Natural killer cell (primary cell): Measurements from ENCODE around the gene HAGHL. TPM values are rescaled to one million over a fixed set of nuclear protein-coding genes. Genes with fewer than 3 reads are reported as not detected.

Experiments
- ATAC-seq, 3 donors: fragments of 150-1000 bp in 2 of 3; fragments of 200-7000 bp in 1 of 3; cut with Tn5 transposase; 1 replicate in 1 of 3; 2 replicates in 2 of 3; pipeline ENCODE4 v1.10.0; 2021; ENCODE audit warnings: mild to moderate bottlenecking in 2 of 3, moderate library complexity in 2 of 3
- DNase-seq, 2 donors: peaks; one replicate each; pipeline versions ENCODE4 v3.0.0 to v3.0.0-alpha.2; 2013 to 2021; ENCODE audit warnings: mixed read lengths in 1 of 2
- H3K27ac ChIP-seq: one replicate; pipeline ENCODE4 v1.5.1; 2013; ENCODE audit warnings: mild to moderate bottlenecking, low read length
- H3K27me3 ChIP-seq: one replicate; pipeline ENCODE4 v1.6.1; 2013; ENCODE audit warnings: low read length; ENCODE audit not compliant: control insufficient read depth, insufficient read depth
- H3K36me3 ChIP-seq: one replicate; pipeline ENCODE4 v1.6.1; 2013; ENCODE audit warnings: low read length; ENCODE audit not compliant: control insufficient read depth, insufficient read depth
- H3K4me1 ChIP-seq: one replicate; pipeline ENCODE4 v1.6.1; 2013; ENCODE audit warnings: low read length; ENCODE audit not compliant: control insufficient read depth, insufficient read depth
- H3K4me3 ChIP-seq: one replicate; pipeline ENCODE4 v1.5.1; 2013; ENCODE audit warnings: low read length
- H3K9me3 ChIP-seq: one replicate; pipeline ENCODE4 v1.6.1; 2013; ENCODE audit warnings: low read length; ENCODE audit not compliant: control insufficient read depth, insufficient read depth
- H3K27ac Mint-ChIP-seq, 2 donors: one replicate each; pipeline ENCODE4 v1.8.0; 2022; ENCODE audit warnings: mild to moderate bottlenecking in 2 of 2, mixed read lengths in 2 of 2, moderate library complexity in 1 of 2
- H3K27me3 Mint-ChIP-seq, 2 donors: one replicate each; pipeline ENCODE4 v1.8.0; 2022; ENCODE audit warnings: low read depth in 2 of 2, mixed read lengths in 2 of 2
- H3K36me3 Mint-ChIP-seq: one replicate; pipeline ENCODE4 v1.8.0; 2022; ENCODE audit warnings: mixed read lengths
- H3K4me1 Mint-ChIP-seq, 2 donors: one replicate each; pipeline ENCODE4 v1.8.0; 2022; ENCODE audit warnings: mixed read lengths in 2 of 2
- H3K4me3 Mint-ChIP-seq: one replicate; pipeline ENCODE4 v1.8.0; 2022; ENCODE audit warnings: mild to moderate bottlenecking, moderate library complexity, mixed read lengths
- H3K9me3 Mint-ChIP-seq, 2 donors: one replicate each; pipeline ENCODE4 v1.8.0; 2022; ENCODE audit warnings: mixed read lengths in 2 of 2
- WGBS: methylation state at CpG from one replicate; pipeline ENCODE4 v1.1.7; 2013; ENCODE audit warnings: missing lambda C conversion rate; ENCODE audit not compliant: insufficient coverage; 5-methylcytosine and 5-hydroxymethylcytosine counted together
- intact Hi-C: fragments of 100-400 bp; cut with micrococcal nuclease; formaldehyde crosslinking; loops from one replicate; pipeline ENCODE4 v1.14.2; 2022
- total RNA-seq, 4 donors: library from RNA; stranded (reverse); fragments of 120-200 nt in 1 of 4; gene quantifications; one replicate each; pipeline versions ENCODE4 v1.2.3 to v1.2.4, GENCODE V29; 2013 to 2022
- TF ChIP-seq, protein P1 (sequence below): fragments of 200-600 bp; IDR thresholded peaks from one replicate; pipeline ENCODE4 v1.8.0; 2022; ENCODE audit warnings: antibody characterized with exemption

The HAGHL gene
- total RNA-seq, 3 donors from 2014 or later (not counting 1 experiment from before 2014, with no cell fraction given), result 13.5 to 21.5 (median 15.7) TPM

DNA sequence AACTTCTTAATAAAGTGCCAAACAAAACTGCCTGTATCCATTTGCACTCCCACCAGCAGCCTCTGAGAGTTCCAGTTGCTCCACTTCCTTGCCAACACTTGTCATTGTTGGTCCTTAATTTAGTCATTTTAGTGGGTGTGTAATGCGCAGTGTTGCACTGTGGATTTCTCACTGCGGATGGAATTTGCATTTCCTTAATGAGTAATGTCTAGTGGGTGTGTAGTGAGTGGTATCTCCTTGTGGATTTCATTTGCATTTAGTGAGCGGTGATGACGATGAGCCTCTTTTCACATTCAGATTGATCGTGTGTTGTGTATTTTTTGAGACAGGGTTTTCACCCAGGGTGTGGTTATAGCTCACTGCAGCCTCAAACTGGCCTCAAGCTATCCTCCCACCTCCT is 29.5 kb downstream of the HAGHL start:
- intact Hi-C loops, result no loop called here
- H3K27ac ChIP-seq, result no peak overlapping the region
- no peaks in the 10 kb centered on the region for H3K27me3 ChIP-seq
- Mint-ChIP-seq H3K27ac (no peak overlapping the region), H3K36me3 (no peaks in the 10 kb centered on the region), H3K9me3 (no peaks in the 10 kb centered on the region), H3K4me3 (no peak overlapping the region), H3K27me3 (peaks cover 3 to 14% of the 10 kb centered on the region in 2 donors), H3K4me1 (peaks cover 0 to 5% of the 10 kb centered on the region in 2 donors)
- DNase-seq (no peak), ATAC-seq (no peak)
- no peaks in the 10 kb centered on the region for H3K4me1 ChIP-seq
- H3K9me3 ChIP-seq, result no peaks in the 10 kb centered on the region
- TF ChIP-seq, protein P1, sequence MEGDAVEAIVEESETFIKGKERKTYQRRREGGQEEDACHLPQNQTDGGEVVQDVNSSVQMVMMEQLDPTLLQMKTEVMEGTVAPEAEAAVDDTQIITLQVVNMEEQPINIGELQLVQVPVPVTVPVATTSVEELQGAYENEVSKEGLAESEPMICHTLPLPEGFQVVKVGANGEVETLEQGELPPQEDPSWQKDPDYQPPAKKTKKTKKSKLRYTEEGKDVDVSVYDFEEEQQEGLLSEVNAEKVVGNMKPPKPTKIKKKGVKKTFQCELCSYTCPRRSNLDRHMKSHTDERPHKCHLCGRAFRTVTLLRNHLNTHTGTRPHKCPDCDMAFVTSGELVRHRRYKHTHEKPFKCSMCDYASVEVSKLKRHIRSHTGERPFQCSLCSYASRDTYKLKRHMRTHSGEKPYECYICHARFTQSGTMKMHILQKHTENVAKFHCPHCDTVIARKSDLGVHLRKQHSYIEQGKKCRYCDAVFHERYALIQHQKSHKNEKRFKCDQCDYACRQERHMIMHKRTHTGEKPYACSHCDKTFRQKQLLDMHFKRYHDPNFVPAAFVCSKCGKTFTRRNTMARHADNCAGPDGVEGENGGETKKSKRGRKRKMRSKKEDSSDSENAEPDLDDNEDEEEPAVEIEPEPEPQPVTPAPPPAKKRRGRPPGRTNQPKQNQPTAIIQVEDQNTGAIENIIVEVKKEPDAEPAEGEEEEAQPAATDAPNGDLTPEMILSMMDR, result no peak
- H3K4me3 ChIP-seq, result no peak overlapping the region
- no peaks in the 10 kb centered on the region for H3K36me3 ChIP-seq
- WGBS, result 96% methylated on average over 5 of the region's 5 CpGs

DNA sequence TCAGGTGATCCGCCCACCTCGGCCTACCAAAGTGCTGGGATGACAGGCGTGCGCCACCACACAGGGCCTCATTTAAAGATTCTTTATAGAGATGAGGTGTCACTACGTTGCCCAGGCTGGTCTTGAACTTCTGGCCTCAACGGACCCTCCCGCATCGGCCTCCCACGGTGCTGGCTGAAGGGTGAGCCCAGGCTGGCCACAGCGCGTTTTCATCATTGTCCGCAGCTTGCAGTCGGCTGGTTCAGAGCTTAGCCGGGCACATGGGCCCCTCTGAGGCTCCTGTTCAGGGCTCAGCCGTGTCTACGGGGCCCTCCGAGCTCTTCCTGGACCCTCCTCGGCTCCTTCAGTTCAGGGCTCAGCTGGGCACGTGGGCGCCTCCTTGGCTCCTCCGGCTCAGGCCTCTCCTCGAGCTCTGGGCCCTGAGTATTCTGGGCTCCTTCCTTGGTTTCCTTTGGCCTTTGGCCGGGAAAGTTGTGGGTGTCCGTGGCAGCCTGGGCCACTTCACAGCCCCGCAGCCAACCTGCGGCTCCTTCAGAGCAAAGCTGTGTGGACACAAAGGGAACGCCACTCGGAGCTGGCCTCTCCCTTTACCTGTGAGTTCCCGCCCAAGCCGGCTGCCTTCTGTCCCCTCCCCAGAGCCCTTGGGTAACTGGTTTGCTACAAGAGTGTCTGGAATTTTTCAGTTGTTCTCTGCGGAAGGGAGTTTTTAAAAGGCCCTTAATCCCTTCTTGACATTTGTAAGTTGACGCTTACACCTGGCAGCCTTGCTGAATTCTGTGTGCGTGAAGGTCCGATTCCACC is 32.4 kb downstream of the HAGHL start:
- TF ChIP-seq, protein P1, result no peak
- H3K27ac Mint-ChIP-seq, result no peak overlapping the region
- no peak overlapping the region for H3K4me3 ChIP-seq
- peaks cover 3 to 14% of the 10 kb centered on the region in 2 donors for H3K27me3 Mint-ChIP-seq
- 96% methylated on average over 34 of the region's 34 CpGs for WGBS
- no peaks in the 10 kb centered on the region for H3K9me3 ChIP-seq
- no peaks in the 10 kb centered on the region for H3K36me3 ChIP-seq
- intact Hi-C loops, result no loop called here
- ATAC-seq (no peak), DNase-seq (no peak)
- peaks cover 0 to 5% of the 10 kb centered on the region in 2 donors for H3K4me1 Mint-ChIP-seq
- H3K9me3 Mint-ChIP-seq, result no peaks in the 10 kb centered on the region
- no peaks in the 10 kb centered on the region for H3K36me3 Mint-ChIP-seq
- H3K27me3 ChIP-seq, result no peaks in the 10 kb centered on the region
- no peaks in the 10 kb centered on the region for H3K4me1 ChIP-seq
- no peak overlapping the region for H3K27ac ChIP-seq
- no peak overlapping the region for H3K4me3 Mint-ChIP-seq

DNA sequence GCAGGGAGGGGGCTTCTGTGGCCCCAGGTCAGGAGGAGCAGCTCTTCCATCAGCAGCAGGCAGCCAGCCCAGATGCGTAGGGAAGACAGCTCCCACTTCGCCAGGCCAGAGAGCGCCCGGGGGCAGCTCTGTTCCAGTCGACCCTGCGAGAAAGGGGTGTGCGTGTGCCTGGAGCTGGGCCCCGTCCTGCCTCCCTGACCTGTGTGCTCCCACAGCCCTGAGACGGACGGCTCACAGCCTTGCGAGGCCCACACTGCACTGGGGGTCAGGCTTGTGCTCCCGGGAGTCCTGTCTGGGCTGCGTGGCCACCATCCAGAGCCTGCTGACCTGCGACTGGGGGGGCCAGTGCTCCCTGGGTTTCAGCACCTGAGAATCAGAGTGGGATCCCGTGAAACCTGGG is 33.2 kb downstream of the HAGHL start:
- TF ChIP-seq, protein P1, result no peak
- DNase-seq, result no peak
- intact Hi-C loops, result no loop called here
- Histone ChIP-seq H3K4me1 (no peaks in the 10 kb centered on the region), H3K27ac (no peak overlapping the region), H3K36me3 (no peaks in the 10 kb centered on the region), H3K9me3 (no peaks in the 10 kb centered on the region), H3K27me3 (no peaks in the 10 kb centered on the region), H3K4me3 (no peak overlapping the region)
- H3K27me3 Mint-ChIP-seq, result peaks cover 3 to 14% of the 10 kb centered on the region in 2 donors
- no peak overlapping the region for H3K4me3 Mint-ChIP-seq
- no peak for ATAC-seq
- peaks cover 0 to 5% of the 10 kb centered on the region in 2 donors for H3K4me1 Mint-ChIP-seq
- H3K36me3 Mint-ChIP-seq, result no peaks in the 10 kb centered on the region
- WGBS, result 88% methylated on average over 15 of the region's 15 CpGs
- H3K9me3 Mint-ChIP-seq, result no peaks in the 10 kb centered on the region
- no peak overlapping the region for H3K27ac Mint-ChIP-seq
